GM12801 (cell line): Measurements from ENCODE around the gene SLC16A13.

ENCODE experiments used
- TF ChIP-seq, protein P1 (sequence below): IDR thresholded peaks from one replicate; pipeline ENCODE4 v1.5.1; 2011; ENCODE audit warnings: control low read depth; ENCODE audit not compliant: insufficient read length; ENCODE audit errors: extremely low read depth

Gene SLC16A13

DNA sequence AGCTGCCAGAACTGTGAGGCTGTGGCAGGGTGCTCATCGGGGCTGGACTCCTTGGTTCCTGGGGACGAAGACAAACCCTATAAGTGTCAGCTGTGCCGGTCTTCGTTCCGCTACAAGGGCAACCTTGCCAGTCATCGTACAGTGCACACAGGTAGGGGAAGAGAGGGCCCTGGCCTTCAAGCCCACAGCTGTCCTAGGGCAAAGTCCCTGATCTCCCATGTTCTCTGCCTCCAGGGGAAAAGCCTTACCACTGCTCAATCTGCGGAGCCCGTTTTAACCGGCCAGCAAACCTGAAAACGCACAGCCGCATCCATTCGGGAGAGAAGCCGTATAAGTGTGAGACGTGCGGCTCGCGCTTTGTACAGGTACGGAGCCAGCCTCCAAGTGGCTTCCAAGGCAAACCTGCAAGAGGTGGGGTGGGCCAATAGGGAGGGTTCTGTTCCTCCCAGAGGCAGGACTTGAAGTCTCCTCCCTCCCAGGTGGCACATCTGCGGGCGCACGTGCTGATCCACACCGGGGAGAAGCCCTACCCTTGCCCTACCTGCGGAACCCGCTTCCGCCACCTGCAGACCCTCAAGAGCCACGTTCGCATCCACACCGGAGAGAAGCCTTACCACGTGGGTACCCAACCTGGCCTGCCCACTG is 9.2 kb upstream of the SLC16A13 start:
- TF ChIP-seq, protein P1, sequence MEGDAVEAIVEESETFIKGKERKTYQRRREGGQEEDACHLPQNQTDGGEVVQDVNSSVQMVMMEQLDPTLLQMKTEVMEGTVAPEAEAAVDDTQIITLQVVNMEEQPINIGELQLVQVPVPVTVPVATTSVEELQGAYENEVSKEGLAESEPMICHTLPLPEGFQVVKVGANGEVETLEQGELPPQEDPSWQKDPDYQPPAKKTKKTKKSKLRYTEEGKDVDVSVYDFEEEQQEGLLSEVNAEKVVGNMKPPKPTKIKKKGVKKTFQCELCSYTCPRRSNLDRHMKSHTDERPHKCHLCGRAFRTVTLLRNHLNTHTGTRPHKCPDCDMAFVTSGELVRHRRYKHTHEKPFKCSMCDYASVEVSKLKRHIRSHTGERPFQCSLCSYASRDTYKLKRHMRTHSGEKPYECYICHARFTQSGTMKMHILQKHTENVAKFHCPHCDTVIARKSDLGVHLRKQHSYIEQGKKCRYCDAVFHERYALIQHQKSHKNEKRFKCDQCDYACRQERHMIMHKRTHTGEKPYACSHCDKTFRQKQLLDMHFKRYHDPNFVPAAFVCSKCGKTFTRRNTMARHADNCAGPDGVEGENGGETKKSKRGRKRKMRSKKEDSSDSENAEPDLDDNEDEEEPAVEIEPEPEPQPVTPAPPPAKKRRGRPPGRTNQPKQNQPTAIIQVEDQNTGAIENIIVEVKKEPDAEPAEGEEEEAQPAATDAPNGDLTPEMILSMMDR = no peak

DNA sequence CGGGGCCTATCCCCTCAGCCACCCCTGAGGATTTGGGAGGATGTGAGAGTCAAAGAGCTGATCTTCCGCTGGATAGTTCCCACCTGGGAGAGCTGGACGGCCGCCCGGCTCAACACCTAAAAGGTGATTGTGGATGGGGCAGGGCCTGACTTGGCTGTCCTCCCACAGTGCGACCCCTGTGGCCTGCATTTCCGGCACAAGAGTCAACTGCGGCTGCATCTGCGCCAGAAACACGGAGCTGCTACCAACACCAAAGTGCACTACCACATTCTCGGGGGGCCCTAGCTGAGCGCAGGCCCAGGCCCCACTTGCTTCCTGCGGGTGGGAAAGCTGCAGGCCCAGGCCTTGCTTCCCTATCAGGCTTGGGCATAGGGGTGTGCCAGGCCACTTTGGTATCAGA is 8.5 kb upstream of the SLC16A13 start:
- TF ChIP-seq, protein P1 = no peak

DNA sequence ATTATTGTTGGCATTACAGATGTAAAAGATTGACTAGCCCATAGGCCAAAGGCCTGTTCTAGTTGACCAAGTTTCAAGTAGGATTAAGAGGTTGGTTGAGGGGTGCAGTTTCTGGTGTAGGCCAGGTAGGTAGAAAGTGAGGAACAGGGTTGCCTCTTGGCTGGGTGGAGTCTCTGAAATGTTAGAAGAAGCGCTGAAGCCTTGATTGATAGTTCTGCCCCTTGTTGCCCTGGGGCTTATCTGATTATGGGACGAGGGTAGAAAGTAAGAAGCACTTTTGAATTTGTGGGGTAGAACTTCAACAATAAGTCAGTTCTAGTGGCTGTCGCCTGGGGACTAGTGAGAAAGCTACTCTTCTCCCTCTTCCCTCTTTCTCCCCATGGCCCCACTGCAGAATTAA is 6.7 kb upstream of the SLC16A13 start:
- TF ChIP-seq, protein P1 = no peak

GRCh38 chr17:7029659-7030058 is 6.2 kb upstream of the SLC16A13 start:
- TF ChIP-seq, protein P1 = no peak

- TF ChIP-seq, protein P1 = no peak
These were observed 742 bp upstream of the SLC16A13 start for GRCh38 chr17:7034955-7035590.

- TF ChIP-seq, protein P1 = no peak
These were observed 2.4 kb downstream of the SLC16A13 start for GRCh38 chr17:7038025-7038862.

DNA sequence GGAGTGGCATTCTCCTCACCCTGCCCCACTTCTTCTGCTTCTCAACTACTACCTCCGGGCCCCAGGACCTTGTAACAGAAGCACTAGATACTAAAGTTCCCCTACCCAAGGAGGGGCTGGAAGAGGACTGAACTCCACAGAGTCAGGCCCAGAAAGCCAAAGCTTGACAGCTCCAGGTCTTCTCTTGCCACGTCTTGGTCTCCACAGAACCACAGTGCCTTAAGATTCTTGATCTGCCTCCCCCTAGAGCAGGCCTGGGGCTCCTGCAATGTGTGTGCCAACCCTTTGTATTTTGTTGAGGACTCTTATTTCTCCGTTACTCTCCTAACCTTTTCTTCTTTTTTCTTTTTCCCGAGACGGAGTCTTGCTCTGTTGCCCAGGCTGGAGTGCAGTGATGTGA is 4.0 kb downstream of the SLC16A13 start:
- TF ChIP-seq, protein P1 = no peak
